Measurements from ENCODE around the gene ARL2BP. TPM values are rescaled to one million over a fixed set of nuclear protein-coding genes. Genes with fewer than 3 reads are reported as not detected.

The ARL2BP gene
- total and polyA plus RNA-seq, 4 donors = 13.4 to 33.6 (median 19.2) TPM

DNA sequence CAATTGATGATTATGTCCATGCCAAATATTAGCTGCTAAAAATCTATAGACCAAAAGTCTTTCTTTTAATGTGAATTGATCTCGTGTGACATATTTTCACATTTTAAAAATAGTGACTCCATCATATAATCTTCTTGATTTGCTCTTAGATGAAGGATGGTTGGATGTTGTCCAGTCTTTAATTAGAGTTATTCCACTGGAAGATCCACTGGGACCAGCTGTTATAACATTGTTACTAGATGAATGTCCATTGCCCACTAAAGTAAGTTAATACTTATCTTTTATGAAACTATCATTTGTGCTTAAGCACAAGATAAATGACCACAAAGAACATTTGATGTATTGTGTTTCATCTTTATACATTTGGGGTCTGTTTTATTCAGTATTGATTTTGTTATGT is 36.1 kb upstream of the ARL2BP start:
- WGBS = 98% methylated on average over 1 of the region's 1 CpG
- Histone ChIP-seq H3K27ac (ENCODE audit: low read depth in 1 of 2, low read length in 2 of 2) (no peak overlapping the region), H3K9me3 (ENCODE audit: control insufficient read depth in 4 of 4, low read length in 3 of 4) (no peaks in the 10 kb centered on the region), H3K27me3 (ENCODE audit: control insufficient read depth in 4 of 4, insufficient read depth in 4 of 4, low read length in 3 of 4) (no peaks in the 10 kb centered on the region), H3K4me1 (ENCODE audit: control insufficient read depth in 4 of 4, insufficient read depth in 4 of 4, low read length in 3 of 4) (no peaks in the 10 kb centered on the region), H3K4me3 (ENCODE audit: low read depth in 1 of 3, low read length in 3 of 3) (no peak overlapping the region), H3K36me3 (ENCODE audit: control insufficient read depth in 4 of 4, insufficient read depth in 3 of 4, low read depth in 1 of 4, low read length in 3 of 4) (peaks cover 16 to 64% (median 47%) of the 10 kb centered on the region in 4 donors), H3K9ac (ENCODE audit: low read depth in 1 of 2, low read length in 2 of 2) (no peak overlapping the region)
- TF ChIP-seq, protein P1, sequence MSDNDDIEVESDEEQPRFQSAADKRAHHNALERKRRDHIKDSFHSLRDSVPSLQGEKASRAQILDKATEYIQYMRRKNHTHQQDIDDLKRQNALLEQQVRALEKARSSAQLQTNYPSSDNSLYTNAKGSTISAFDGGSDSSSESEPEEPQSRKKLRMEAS (IDR thresholded peaks at IDR 0.05) = no peak
- TF ChIP-seq GABPA (IDR thresholded peaks at IDR 0.05 in 1 of 2, conservative IDR thresholded peaks at IDR 0.05 in 1 of 2) (no peak), EGR1 (IDR thresholded peaks at IDR 0.05; ENCODE audit: low read depth in 2 of 2) (no peak), HNF4G (IDR thresholded peaks at IDR 0.05) (no peak), ATF3 (IDR thresholded peaks at IDR 0.05) (no peak), RAD21 (IDR thresholded peaks at IDR 0.05) (no peak), CTCF (IDR thresholded peaks at IDR 0.05; ENCODE audit: low read depth, low read length, missing input control) (no peak), NR2F2 (IDR thresholded peaks at IDR 0.05) (no peak)
- TF ChIP-seq, protein P2, sequence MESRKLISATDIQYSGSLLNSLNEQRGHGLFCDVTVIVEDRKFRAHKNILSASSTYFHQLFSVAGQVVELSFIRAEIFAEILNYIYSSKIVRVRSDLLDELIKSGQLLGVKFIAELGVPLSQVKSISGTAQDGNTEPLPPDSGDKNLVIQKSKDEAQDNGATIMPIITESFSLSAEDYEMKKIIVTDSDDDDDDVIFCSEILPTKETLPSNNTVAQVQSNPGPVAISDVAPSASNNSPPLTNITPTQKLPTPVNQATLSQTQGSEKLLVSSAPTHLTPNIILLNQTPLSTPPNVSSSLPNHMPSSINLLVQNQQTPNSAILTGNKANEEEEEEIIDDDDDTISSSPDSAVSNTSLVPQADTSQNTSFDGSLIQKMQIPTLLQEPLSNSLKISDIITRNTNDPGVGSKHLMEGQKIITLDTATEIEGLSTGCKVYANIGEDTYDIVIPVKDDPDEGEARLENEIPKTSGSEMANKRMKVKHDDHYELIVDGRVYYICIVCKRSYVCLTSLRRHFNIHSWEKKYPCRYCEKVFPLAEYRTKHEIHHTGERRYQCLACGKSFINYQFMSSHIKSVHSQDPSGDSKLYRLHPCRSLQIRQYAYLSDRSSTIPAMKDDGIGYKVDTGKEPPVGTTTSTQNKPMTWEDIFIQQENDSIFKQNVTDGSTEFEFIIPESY (IDR thresholded peaks at IDR 0.05) = no peak
- no peak for DNase-seq (ENCODE audit: low spot score)

DNA sequence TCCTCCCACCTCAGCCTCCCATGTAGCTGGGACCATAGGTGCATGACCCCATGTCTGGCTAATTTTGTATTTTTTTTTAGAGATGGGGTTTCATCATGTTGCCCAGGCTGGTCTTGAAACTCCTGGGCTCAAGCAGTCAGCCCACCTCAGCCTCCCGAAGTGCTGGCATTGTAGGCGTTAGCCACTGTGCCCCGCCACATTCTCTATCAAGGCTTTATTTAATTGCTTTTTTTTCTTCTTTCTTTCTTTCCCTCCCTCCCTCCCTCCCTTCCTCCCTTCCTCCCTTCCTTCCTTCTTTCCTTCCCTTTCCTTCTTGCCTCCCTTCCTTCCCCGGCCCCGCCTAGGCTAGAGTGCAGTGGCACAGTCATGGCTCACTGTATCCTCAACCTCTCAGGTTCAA is 35.3 kb upstream of the ARL2BP start:
- TF ChIP-seq CTCF (IDR thresholded peaks at IDR 0.05; ENCODE audit: low read depth, low read length, missing input control) (no peak), YY1 (IDR thresholded peaks at IDR 0.05) (no peak), JUND (IDR thresholded peaks at IDR 0.05) (no peak), RXRA (IDR thresholded peaks at IDR 0.05) (no peak), ATF3 (IDR thresholded peaks at IDR 0.05) (no peak), NR2F2 (IDR thresholded peaks at IDR 0.05) (no peak), REST (IDR thresholded peaks at IDR 0.05) (no peak), FOXA1 (IDR thresholded peaks at IDR 0.05) (no peak), HNF4G (IDR thresholded peaks at IDR 0.05) (no peak), SP1 (IDR thresholded peaks at IDR 0.05) (no peak), FOXA2 (IDR thresholded peaks at IDR 0.05) (no peak), GABPA (IDR thresholded peaks at IDR 0.05 in 1 of 2, conservative IDR thresholded peaks at IDR 0.05 in 1 of 2) (no peak), RAD21 (IDR thresholded peaks at IDR 0.05) (no peak), EGR1 (IDR thresholded peaks at IDR 0.05; ENCODE audit: low read depth in 2 of 2) (no peak), TAF1 (conservative IDR thresholded peaks at IDR 0.05) (no peak), HNF4A (conservative IDR thresholded peaks at IDR 0.05) (no peak)
- TF ChIP-seq, protein P2 (IDR thresholded peaks at IDR 0.05) = no peak
- TF ChIP-seq, protein P1 (IDR thresholded peaks at IDR 0.05) = no peak
- WGBS = 98% methylated on average over 5 of the region's 5 CpGs
- Histone ChIP-seq H3K9me3 (ENCODE audit: control insufficient read depth in 4 of 4, low read length in 3 of 4) (no peaks in the 10 kb centered on the region), H3K4me3 (ENCODE audit: low read depth in 1 of 3, low read length in 3 of 3) (no peak overlapping the region), H3K27me3 (ENCODE audit: control insufficient read depth in 4 of 4, insufficient read depth in 4 of 4, low read length in 3 of 4) (no peaks in the 10 kb centered on the region), H3K36me3 (ENCODE audit: control insufficient read depth in 4 of 4, insufficient read depth in 3 of 4, low read depth in 1 of 4, low read length in 3 of 4) (peaks cover 16 to 70% (median 52%) of the 10 kb centered on the region in 4 donors), H3K9ac (ENCODE audit: low read depth in 1 of 2, low read length in 2 of 2) (no peak overlapping the region), H3K4me1 (ENCODE audit: control insufficient read depth in 4 of 4, insufficient read depth in 4 of 4, low read length in 3 of 4) (no peaks in the 10 kb centered on the region), H3K27ac (ENCODE audit: low read depth in 1 of 2, low read length in 2 of 2) (no peak overlapping the region)
- DNase-seq (ENCODE audit: low spot score) = no peak
